OCI-LY7 (cell line): ENCODE measurements around the gene POLR2F. TPM values are rescaled to one million over a fixed set of nuclear protein-coding genes. Genes with fewer than 3 reads are reported as not detected.
A peak's percentile ranks its signal among the peaks of the same experiment; 100 is the strongest.
"Not testable (repeated sequence)": the region's sequence is repeated elsewhere in the genome, so short reads cannot be mapped to it uniquely, and the experiment has no call there.

ENCODE experiments used
- BruUV-seq: library from RNA; stranded (reverse); fragments of 400-500 nt; replicated peaks from 2 replicates; lab custom pipeline; 2021; lab: Mats Ljungman, UMichigan
- CTCF ChIA-PET: fragments of 300-600 bp; sonication (Branson Sonifier 250); formaldehyde crosslinking; loops from one replicate; lab custom pipeline; 2022; ENCODE audit warnings: antibody characterized with exemption; ENCODE audit not compliant: unreplicated experiment; lab: Charles Lee
- POLR2A ChIA-PET: fragments of 300-600 bp; sonication (Branson Sonifier 250); formaldehyde crosslinking; loops from one replicate; lab custom pipeline; 2022; ENCODE audit warnings: antibody characterized with exemption; lab: Charles Lee
- DNase-seq: peaks from one replicate; pipeline ENCODE4 v3.0.0-alpha.2; 2015; ENCODE audit warnings: low spot score
- H2AFZ ChIP-seq: fragments of 200-600 bp; sonication (generic), shearing (Covaris generic); 2 replicates; pipeline ENCODE4 v1.6.1; 2014; ENCODE audit warnings: mild to moderate bottlenecking, antibody characterized with exemption, low read length, moderate library complexity
- H3K27ac ChIP-seq: fragments of 200-600 bp; sonication (generic); 2 replicates; pipeline ENCODE4 v1.5.1; 2014; ENCODE audit warnings: mixed run types, low read depth, mild to moderate bottlenecking, moderate library complexity, low read length, inconsistent platforms; ENCODE audit not compliant: poor library complexity, severe bottlenecking
- H3K36me3 ChIP-seq: fragments of 200-600 bp; sonication (generic); 2 replicates; pipeline ENCODE4 v1.6.1; 2014; ENCODE audit warnings: mild to moderate bottlenecking, antibody characterized with exemption, low read length, moderate library complexity, mixed read lengths; ENCODE audit not compliant: insufficient read depth
- H3K4me1 ChIP-seq: fragments of 200-600 bp; sonication (generic); 2 replicates; pipeline ENCODE4 v1.5.1; 2014; ENCODE audit warnings: mild to moderate bottlenecking, low read length; ENCODE audit not compliant: insufficient read depth, poor library complexity, severe bottlenecking
- H3K4me2 ChIP-seq: fragments of 200-600 bp; sonication (generic); 2 replicates; pipeline ENCODE4 v1.6.1; 2014; ENCODE audit warnings: mild to moderate bottlenecking, low read length
- H3K4me3 ChIP-seq: fragments of 200-600 bp; sonication (generic); 2 replicates; pipeline ENCODE4 v1.5.1; 2014; ENCODE audit warnings: mild to moderate bottlenecking, low read depth, low read length; ENCODE audit not compliant: poor library complexity, severe bottlenecking
- H3K79me2 ChIP-seq: fragments of 200-600 bp; sonication (generic); 2 replicates; pipeline ENCODE4 v1.6.1; 2016; ENCODE audit warnings: low read depth, mild to moderate bottlenecking, low read length, moderate library complexity, mixed read lengths; ENCODE audit not compliant: insufficient read depth
- H3K9me2 ChIP-seq: fragments of 200-600 bp; sonication (generic); 2 replicates; pipeline ENCODE4 v1.6.1; 2016; ENCODE audit warnings: mild to moderate bottlenecking, low read length, mixed read lengths; ENCODE audit not compliant: insufficient read depth
- H3K9me3 ChIP-seq: fragments of 200-600 bp; sonication (generic); 2 replicates; pipeline ENCODE4 v1.6.1; 2014; ENCODE audit warnings: mild to moderate bottlenecking, mixed run types, low read length, mixed read lengths
- H4K20me1 ChIP-seq: fragments of 200-600 bp; sonication (generic); 2 replicates; pipeline ENCODE4 v1.6.1; 2014; ENCODE audit warnings: mild to moderate bottlenecking, antibody characterized with exemption, low read length, moderate library complexity, mixed read lengths; ENCODE audit not compliant: insufficient read depth
- CTCF ChIP-seq: fragments of 200-600 bp; sonication (generic); conservative IDR thresholded peaks from 2 replicates; pipeline ENCODE4 v1.5.1; 2014; ENCODE audit warnings: mild to moderate bottlenecking, antibody characterized with exemption, low read length, moderate library complexity, mixed read lengths
- EZH2phosphoT487 ChIP-seq: fragments of 200-600 bp; sonication (generic); IDR thresholded peaks from 2 replicates; pipeline ENCODE4 v1.6.1; 2018; ENCODE audit warnings: low read depth, borderline replicate concordance, mild to moderate bottlenecking, mixed run types, antibody characterized with exemption, low read length, moderate library complexity, mixed read lengths
- intact Hi-C: fragments of 100-400 bp; cut with micrococcal nuclease; formaldehyde crosslinking; loops from one replicate; pipeline ENCODE4 v1.10.0; 2022; ENCODE audit not compliant: unreplicated experiment
- total RNA-seq, 2 experiments: library from RNA; depleted of rRNA in 1 of 2; stranded (reverse); fragments of >200 nt in 1 of 2; shearing (Covaris generic) in 1 of 2; gene quantifications; 2 replicates each; pipeline ENCODE4 v1.2.3, GENCODE V29; 2014 to 2022

POLR2F gene
- total RNA-seq, 2 experiments from 2014 or later, result 71.2 to 85.9 TPM

- CTCF ChIA-PET, result interaction anchor here (0.6 kb wide), 1 partner anchor 255 kb away, joined by 3 read pairs; no protein-coding TSS in a partner anchor
- H3K27ac ChIP-seq, result no peak overlapping the region
- TF ChIP-seq CTCF, result no peak
- H3K9me3 ChIP-seq, result no peaks in the 10 kb centered on the region
- H3K4me3 ChIP-seq, result peak overlapping the region; percentile 98
- no peaks in the 10 kb centered on the region for H3K9me2 ChIP-seq
- peaks cover 7% of the 10 kb centered on the region for H4K20me1 ChIP-seq
- intact Hi-C loops, result no loop called here
- H3K36me3 ChIP-seq, result peaks cover 36% of the 10 kb centered on the region
- H3K4me1 ChIP-seq, result peaks cover 16% of the 10 kb centered on the region
- H3K4me2 ChIP-seq, result peak overlapping the region; percentile 89
- DNase-seq, result no peak
- BruUV-seq, result no TSS peak
- no peak overlapping the region for H2AFZ ChIP-seq
- H3K79me2 ChIP-seq, result peaks cover 15% of the 10 kb centered on the region
- POLR2A ChIA-PET, result interaction anchor here (0.6 to 1.6 kb wide), 6 partner anchors 13 to 75 kb away, joined by 3 to 7 read pairs (median 4); no protein-coding TSS in a partner anchor
Observed at GRCh38 chr22:37954686-37955085, 1.2 kb downstream of the POLR2F start.

DNA sequence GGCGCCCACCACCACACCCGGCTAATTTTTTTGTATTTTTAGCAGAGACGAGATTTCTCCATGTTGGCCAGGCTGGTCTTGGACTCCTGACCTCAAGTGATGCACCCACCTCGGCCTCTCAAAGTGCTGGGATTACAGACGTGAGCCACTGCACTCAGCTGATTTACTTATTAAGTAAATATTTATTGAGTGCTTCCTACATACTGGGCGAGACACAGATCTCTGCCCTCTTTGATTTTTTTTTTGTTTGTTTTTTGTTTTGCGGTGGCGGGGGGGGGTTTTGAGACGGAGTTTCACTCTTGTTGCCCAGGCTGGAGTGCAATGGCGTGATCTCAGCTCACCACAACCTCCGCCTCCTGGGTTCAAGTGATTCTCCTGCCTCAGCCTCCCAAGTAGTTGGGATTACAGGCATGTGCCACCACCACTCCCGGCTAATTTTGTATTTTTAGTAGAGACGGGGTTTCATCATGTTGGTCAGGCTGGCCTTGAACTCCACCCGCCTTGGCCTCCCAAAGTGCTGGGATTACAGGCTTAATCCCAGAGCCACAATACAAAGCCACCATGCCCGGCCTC is 2.4 kb downstream of the POLR2F start:
- peaks cover 15% of the 10 kb centered on the region for H3K79me2 ChIP-seq
- not testable (repeated sequence) for H3K9me2 ChIP-seq
- POLR2A ChIA-PET, result interaction anchor here (0.7 kb wide), 1 partner anchor 299 kb away, joined by 3 read pairs; no protein-coding TSS in a partner anchor

DNA sequence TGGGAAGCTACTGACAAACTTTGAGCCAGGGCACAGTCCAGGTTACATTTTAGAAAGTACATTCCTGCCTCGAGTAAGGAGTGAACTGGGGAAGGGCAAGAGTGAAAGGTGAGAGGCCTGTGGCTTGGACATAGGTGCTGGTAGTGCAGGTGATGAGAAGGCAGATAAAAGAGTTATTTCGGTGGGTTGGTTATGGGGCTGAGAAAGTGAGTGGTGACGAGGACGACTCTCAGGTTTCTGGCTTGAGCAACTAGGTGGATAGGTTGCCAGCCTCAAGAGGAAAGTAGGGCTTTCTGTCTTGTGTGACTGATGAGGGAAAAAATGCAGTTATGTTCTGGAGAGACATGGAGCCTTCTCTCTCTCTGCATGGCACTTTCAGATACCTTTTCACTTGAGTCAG is 3.7 kb downstream of the POLR2F start:
- DNase-seq, result no peak
- Histone ChIP-seq H3K4me2 (no peak overlapping the region), H3K4me1 (peaks cover 16% of the 10 kb centered on the region), H3K9me3 (no peaks in the 10 kb centered on the region), H3K36me3 (peaks cover 61% of the 10 kb centered on the region), H3K27ac (no peak overlapping the region), H4K20me1 (peaks cover 7% of the 10 kb centered on the region), H3K79me2 (peaks cover 15% of the 10 kb centered on the region), H2AFZ (no peak overlapping the region), H3K4me3 (no peak overlapping the region), H3K9me2 (no peaks in the 10 kb centered on the region)
- TF ChIP-seq CTCF (no peak), EZH2phosphoT487 (no peak)
- POLR2A ChIA-PET, result interaction anchor here (0.5 kb wide), 1 partner anchor 18 kb away, joined by 4 read pairs; no protein-coding TSS in a partner anchor
- CTCF ChIA-PET, result no interaction called here
- intact Hi-C loops, result no loop called here
- no TSS peak for BruUV-seq

More for the DNA sequence above, 2.4 kb downstream of the POLR2F start:
- intact Hi-C loops, H4K20me1 ChIP-seq, BruUV-seq, H3K4me2 ChIP-seq, DNase-seq, H3K4me3 ChIP-seq, CTCF ChIA-PET, H2AFZ ChIP-seq, H3K9me3 ChIP-seq, H3K27ac ChIP-seq: not testable (repeated sequence)
- Histone ChIP-seq H3K4me1 (peaks cover 16% of the 10 kb centered on the region), H3K36me3 (peaks cover 48% of the 10 kb centered on the region)
